Stimulated activated CD8-positive, alpha-beta memory T cell treated with anti-CD3 and anti-CD28 coated beads, Interleukin-7, amount 100 ng/mL, for 48 hours (primary cell): ENCODE data around the gene SNAPIN.

Experiments
- DNase-seq, 2 donors: peaks; one replicate each; pipeline ENCODE4 v3.0.0-alpha.2; 2020; ENCODE audit warnings: low read depth in 1 of 2; ENCODE audit errors: extremely low read depth in 1 of 2

Gene SNAPIN

DNA sequence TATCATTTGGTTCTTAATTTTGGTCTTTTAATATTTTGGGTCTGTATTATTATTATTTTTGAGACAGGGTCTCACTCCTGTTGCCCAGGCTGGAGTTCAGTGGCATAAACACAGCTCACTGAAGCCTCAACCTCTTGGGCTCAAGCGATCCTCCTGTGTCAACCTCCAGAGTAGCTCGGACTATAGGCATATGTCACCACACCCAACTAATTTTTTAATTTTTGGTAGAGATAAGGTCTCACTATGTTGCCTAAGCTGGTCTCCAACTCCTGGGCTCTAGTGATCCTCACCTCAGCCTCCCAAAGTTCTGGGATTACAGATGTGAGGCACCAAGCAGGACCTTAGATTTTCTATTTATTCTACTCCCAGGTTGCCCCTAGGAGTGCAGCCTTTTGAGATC lies 15.0 kb downstream of the SNAPIN start:
- DNase-seq = no peak

DNA sequence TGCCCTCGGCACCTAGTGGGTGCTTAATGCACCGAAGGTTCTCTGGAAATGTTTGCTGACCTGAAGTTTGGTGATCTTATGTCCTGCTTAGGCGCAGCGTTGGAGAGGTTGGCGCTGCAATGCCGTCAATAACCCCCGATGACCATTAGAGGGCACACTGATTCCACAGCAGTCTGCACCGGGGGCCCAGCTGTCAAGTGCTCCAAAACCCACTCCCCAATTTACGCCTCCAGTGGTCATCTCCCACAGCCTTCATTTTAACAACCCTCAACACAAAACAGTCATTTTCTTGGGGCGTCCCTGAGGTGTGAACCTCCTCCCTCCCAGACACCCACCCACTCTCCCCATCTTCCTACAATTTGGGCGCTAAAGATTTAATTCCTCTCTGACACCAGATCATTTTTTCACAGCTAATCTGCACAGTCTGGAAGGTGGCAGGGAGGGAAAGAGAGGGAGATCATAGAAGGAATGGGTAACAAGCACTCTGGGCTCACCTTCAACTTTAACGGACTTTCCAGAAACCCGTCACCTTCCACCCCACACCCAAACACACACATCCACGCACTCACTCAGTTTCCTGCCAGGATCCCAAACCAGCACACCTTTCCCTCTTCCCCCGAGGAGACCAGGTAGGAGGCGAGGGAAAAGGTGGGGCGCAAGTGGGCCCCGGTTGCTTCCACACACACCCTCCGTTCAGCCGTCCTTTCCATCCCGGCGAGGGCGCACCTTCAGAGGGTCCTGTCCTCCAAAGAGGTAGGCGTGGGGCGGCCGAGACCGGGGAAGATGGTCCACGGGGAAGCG lies 19.4 kb downstream of the SNAPIN start:
- DNase-seq = peak in 1 of 2 donors; percentile 20

DNA sequence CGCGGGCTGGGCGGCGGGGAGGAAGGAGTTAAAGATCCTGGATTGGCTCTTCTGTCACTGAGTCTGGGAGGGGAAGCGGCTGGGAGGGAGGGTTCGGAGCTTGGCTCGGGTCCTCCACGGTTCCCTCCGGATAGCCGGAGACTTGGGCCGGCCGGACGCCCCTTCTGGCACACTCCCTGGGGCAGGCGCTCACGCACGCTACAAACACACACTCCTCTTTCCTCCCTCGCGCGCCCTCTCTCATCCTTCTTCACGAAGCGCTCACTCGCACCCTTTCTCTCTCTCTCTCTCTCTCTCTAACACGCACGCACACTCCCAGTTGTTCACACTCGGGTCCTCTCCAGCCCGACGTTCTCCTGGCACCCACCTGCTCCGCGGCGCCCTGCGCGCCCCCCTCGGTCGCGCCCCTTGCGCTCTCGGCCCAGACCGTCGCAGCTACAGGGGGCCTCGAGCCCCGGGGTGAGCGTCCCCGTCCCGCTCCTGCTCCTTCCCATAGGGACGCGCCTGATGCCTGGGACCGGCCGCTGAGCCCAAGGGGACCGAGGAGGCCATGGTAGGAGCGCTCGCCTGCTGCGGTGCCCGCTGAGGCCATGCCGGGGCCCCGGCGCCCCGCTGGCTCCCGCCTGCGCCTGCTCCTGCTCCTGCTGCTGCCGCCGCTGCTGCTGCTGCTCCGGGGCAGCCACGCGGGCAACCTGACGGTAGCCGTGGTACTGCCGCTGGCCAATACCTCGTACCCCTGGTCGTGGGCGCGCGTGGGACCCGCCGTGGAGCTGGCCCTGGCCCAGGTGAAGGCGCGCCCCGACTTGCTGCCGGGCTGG lies 20.2 kb downstream of the SNAPIN start, which contains the start of gene NPR1:
NPR1 (plus strand) TSS at position 170 of the 818 bp plus-strand sequence; CDS start at position 591, 421 bp downstream.
- DNase-seq = no peak

DNA sequence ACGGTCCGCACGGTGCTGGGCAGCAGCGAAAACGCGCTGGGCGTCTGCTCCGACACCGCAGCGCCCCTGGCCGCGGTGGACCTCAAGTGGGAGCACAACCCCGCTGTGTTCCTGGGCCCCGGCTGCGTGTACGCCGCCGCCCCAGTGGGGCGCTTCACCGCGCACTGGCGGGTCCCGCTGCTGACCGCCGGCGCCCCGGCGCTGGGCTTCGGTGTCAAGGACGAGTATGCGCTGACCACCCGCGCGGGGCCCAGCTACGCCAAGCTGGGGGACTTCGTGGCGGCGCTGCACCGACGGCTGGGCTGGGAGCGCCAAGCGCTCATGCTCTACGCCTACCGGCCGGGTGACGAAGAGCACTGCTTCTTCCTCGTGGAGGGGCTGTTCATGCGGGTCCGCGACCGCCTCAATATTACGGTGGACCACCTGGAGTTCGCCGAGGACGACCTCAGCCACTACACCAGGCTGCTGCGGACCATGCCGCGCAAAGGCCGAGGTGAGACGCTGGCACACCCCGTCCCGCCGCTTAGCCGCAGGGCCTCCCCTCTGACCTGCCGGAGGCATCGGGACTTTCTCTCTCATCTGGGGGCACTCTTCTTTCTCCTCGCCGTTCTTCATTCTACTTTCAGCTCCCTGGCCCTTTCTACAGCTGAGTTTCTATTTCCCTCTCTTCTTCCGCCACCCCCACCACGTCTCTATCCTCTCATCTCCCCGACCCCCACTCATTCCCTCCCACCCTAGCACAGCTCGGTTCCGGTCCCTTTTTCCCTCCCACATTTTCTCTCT lies 21.0 kb downstream of the SNAPIN start:
- DNase-seq = no peak

DNA sequence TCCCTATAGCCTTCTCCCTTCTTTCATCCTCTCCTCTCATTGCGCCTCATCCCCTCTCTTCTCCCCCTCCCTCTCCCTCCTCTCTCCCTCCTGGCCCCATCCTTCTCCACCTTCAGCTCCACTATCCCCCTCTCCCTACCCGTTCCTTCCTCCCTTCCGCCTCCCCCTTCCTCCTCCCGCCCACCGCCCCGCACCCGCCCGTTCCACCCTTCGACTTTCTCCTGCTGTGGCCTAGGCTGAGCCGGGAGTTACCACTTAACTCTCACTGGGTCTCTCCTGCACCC lies 21.6 kb downstream of the SNAPIN start:
- no peak for DNase-seq

DNA sequence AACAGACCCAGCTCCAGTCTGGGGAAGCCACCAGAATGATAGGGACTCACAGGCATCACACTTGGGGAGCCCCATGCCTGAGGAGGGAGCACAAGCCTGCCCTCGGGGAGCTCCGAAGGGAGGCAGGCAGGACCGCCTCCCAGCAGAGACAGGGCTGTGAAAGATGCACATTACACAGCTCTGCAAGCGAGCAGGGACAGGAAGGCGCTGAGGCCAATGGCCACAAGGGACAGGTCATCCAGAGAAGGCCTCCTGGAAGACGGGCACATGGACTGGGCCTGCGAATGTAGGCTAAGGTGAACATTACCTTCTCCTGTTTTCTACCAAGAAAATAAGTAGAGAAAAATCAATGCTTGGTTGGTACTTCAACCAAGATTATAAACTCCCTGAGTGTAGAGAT lies 24.2 kb downstream of the SNAPIN start:
- no peak for DNase-seq

DNA sequence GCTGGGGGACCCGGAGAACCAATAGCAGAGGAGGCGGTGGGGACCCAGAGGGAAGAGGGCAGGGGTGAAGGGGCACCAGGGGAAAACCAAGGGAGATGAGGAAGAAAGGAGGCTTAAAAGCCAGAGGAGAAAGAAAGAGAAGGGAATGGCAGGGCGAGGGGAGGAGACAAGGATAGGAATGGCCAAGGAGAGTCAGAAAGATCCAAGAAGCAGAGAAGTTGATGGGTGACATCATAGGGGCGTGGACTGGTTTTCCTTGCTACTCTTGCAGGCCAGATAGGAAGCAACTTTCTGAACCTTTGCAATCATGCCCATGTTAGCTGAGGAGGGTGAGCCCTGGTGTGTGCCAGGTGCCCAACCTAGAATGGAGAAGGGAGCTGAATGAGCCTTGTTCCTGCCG lies 25.4 kb downstream of the SNAPIN start:
- DNase-seq = no peak

DNA sequence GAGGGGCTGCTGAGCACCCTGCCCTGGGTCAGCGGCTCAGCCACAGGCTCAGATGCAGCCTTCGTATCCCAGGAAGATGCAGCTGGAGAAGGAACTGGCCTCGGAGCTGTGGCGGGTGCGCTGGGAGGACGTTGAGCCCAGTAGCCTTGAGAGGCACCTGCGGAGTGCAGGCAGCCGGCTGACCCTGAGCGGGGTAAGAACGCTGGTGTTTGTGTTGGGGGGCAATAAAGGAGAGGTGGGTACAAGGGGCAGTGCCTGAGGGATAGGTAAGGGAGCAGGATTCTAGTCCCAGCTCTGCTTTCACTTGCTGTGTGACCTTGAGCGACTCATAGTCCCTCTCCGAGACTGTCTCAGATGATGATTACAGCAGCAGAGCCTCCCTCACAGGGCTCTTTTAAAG lies 26.4 kb downstream of the SNAPIN start:
- no peak for DNase-seq

DNA sequence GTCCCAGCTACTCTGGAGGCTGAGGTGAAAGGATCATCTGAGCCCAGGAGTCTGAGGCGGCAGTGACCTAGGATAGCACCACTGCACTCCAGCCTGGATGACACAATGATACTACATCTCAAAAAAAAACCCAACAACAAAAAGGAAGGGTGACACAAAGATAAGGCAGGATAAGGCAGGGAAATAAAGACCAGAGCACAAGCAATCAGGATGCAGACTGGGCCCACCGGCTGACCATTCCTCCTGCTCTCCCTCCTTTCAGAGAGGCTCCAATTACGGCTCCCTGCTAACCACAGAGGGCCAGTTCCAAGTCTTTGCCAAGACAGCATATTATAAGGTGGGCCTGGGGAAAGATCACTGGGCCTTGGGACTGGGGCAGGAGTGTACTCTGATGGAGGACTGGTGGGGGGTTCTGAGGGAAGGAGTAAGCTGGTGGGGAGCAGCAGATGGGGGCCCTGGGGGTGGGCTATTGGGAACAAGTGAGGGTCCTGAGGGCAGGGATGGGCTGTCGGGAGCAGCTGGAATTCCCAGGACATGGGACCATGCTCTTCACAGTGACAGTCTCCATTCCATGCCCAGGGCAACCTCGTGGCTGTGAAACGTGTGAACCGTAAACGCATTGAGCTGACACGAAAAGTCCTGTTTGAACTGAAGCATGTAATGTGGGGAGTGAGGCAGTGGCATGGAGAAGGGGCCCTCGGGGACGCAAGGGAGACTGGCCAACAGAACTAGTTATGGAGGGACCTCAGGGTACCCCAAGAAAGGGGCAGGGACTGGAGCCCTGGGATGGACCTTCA lies 27.2 kb downstream of the SNAPIN start:
- no peak for DNase-seq

DNA sequence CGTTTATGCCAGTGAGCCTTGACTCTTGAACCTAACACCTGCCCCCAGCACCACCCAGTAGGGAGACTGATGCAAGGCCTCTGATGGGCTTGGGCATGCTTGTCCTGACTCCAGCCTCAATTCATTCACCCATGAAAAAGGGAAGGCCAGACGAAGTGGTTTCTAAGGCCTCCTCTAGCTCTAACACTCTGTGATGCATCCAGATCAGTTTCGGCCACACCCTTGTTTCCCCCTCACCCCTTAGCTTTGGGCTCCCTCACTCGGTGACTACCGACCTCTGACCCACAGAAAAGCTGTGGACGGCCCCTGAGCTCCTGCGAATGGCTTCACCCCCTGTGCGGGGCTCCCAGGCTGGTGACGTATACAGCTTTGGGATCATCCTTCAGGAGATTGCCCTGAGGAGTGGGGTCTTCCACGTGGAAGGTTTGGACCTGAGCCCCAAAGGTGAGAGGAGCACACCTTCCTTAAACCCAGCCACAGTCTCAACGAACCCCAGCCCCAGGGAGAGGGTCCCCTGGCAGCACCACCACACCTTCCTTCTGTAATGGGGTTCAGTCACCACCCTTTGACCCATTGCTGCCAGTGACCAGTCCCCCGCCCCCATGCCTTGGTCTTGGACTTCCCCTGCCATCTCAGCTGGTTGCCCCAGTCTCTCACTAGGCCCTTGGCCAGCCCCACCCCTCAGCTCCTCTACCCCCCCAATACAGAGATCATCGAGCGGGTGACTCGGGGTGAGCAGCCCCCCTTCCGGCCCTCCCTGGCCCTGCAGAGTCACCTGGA lies 29.0 kb downstream of the SNAPIN start:
- DNase-seq = no peak

DNA sequence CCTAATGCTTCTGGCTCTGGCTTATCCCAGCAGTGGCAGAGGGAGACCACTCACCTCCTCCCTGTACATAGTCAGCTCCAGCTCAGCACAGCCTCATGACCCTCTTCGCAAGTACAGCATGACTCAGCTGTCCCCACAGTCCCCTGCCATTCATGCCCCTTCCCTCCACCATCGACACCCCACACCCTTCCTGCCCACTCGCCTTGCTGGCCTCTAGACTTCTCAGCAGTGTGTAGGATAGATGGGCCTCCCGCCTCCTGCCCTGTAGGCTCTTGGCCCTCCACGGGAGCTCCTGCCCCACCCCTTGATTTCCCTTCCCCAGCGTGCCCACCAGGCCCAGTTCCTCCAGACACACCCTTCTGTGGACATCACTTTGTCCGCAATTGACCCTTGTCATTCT lies 29.8 kb downstream of the SNAPIN start:
- no peak for DNase-seq

DNA sequence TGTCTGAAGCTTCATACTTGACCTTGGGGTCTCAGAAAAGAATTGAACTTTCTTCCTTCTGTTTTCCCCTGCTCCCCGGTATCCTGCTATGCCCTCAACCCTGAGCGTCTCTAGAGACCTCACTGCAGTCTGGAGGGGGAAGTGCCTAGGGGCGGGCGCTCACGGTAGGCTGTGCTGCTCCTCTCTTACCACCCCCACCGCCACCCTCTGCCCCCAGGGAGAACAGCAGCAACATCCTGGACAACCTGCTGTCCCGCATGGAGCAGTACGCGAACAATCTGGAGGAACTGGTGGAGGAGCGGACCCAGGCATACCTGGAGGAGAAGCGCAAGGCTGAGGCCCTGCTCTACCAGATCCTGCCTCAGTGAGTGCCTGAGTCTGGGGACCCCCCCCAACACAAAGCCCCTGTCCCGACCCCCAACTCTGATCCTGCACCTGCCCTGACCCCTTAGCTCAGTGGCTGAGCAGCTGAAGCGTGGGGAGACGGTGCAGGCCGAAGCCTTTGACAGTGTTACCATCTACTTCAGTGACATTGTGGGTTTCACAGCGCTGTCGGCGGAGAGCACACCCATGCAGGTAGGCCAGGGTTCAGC lies 30.3 kb downstream of the SNAPIN start:
- DNase-seq = no peak

DNA sequence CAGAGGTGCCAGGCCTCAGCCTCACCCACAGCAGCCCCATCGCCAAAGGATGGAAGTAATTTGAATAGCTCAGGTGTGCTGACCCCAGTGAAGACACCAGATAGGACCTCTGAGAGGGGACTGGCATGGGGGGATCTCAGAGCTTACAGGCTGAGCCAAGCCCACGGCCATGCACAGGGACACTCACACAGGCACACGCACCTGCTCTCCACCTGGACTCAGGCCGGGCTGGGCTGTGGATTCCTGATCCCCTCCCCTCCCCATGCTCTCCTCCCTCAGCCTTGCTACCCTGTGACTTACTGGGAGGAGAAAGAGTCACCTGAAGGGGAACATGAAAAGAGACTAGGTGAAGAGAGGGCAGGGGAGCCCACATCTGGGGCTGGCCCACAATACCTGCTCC lies 35.0 kb downstream of the SNAPIN start:
- no peak for DNase-seq

DNA sequence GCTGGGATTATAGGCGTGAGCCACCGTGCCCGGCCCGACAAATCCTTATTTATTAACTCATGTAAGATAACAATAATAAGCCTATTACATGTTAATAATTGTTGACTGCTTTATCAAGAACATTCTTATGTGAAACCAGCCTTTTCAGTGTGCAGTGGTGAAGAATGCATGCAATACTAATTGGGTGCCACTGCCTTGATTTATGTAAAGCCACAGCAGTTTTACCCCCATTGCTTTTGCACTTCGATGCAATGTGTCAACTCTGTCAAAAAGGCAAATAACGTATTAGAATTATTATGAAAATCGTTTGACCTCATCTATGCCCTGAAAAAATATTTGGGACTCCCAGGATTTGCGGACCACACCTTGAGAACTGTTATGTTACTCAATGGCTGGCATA lies 38.2 kb downstream of the SNAPIN start:
- no peak for DNase-seq

DNA sequence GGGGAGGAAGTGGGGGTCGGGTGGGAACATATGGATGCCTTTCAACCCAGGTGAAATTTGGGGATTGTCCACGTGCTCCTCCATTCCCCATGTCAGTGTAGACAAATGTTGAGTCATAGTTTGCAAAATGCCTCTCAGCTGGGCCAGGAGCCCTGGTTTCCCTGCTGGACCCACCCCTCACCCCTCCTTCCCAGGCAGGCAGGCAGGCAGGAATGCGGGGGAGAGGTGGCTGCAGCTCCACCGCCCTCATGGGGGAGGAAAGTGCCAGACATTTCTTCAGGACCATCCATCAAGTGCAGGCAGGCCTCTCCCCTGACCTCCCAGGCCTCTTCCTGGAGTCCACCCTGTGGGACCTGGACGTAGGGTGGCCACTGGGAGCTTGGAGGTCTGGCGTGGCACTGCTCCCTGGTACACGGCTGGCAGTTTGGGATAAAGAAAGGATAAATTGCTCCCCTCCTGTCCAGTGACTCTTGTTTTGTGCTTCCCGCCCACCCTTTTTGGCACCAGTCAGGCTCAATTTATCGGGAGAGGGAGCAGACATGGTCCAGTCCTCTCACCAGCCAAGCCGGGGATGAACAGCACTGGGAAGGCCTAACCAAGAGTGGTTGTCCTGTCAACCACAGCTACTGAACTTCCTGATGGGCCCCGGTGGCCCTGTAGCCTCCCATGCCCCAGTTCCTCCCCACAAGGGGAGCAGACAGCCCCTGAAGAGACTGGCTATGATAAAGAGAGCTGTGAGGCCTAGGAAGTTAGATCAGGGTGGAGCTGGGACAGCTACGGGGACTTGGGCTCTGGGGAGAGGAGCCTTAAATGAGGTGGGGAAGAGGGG lies 38.9 kb downstream of the SNAPIN start:
- DNase-seq = no peak

DNA sequence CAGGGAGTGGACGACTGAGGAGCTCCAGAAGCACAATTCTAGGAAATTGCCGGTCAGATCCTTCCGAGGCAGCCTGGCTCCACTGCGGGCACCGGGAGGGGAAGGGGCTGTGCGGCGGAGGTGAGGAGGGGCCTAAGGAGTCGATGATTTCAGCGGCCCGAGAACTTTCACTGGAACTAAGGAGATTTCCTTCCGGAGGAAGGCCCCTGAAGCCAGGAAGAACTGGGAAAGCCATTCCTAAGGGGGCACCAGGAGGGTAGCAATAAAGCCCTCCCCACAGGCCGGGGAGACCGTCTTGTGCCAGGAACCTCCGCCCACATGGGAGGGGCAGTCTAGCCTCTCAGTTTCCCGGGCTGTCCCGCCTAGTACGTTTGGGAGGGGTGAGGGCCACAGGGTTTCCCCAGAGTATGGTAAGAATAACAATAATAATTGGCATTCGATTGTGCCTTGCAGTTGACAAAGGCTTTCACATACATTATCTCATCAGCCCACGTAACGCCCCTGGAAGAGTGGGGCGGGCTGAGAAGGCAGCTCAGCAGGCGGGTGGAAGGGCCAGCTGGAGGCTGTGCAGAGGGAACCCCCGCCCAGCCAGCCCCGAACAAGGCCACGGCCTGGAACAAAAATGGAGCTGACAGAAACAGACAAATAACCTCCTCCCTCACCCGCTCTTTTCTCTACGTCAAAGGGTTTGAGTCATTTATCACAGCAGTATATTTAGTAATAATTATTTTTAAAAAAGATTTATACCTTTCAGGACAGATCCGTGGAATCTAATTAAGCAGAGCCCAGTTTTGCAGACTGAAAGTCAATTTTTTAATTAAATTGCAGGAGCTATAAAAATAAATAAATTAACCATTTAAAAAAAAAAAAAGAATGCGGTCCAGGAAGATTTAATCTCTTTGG lies 39.8 kb downstream of the SNAPIN start:
- no peak for DNase-seq

DNA sequence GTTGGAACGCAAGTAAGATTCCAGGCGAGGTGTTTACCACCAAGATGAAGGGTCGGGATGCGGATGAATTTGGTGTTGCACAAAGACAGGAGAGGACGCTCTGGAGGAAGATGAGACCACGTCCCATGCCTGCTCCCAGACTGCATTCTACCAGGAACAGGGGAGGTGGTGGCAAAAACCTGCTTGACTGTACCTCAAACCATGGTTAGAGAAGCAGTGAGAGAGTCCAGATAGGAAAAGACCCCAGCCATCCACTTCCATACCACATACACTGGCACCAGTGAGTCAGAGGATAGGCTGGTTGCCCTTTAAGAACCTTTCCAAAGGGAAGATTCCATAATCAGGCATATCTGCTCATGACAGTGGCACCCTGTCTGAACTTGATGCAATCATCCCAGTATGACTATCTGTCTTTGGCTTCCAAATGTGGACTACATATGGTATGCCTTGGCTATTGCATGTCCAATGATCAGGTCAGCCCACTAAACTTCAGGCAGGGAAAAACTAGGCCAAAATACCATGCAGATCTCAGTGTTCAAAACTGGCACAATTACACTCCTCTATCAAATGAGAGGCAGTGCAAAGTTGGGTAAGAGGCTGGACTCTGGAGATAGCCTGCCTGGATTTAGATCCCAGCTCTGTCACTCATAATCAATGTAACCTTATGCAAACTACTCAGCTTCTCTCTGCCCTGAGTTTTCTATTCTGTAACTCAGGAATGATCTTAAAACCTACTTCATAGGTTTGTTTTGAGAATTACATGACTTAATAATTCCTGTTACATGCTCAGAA lies 40.6 kb downstream of the SNAPIN start:
- no peak for DNase-seq
